ENCODE measurements around the gene PANX1.

Gene PANX1

GRCh38 chr11:94170953-94171352, 42.3 kb downstream of the PANX1 start:
- no peak overlapping the region for H3K4me3 ChIP-seq (ENCODE audit: low read depth, low read length)
- DNase-seq (ENCODE audit: low read depth, low spot score): no peak
- TF ChIP-seq CTCF (IDR thresholded peaks at IDR 0.05; ENCODE audit: insufficient read depth, low read length, missing control alignments): no peak
- CTCF ChIA-PET: interaction anchor here (0.7 to 6.7 kb wide), 25 partner anchors 9 to 432 kb away, joined by 3 to 88 read pairs (median 4); no protein-coding TSS in a partner anchor
- POLR2A ChIA-PET: no interaction called here

- CTCF ChIA-PET: interaction anchor here (0.7 to 6.7 kb wide), 34 partner anchors 10 to 431 kb away, joined by 3 to 88 read pairs (median 4); no protein-coding TSS in a partner anchor
- H3K4me3 ChIP-seq (ENCODE audit: low read depth, low read length): no peak overlapping the region
- no peak for DNase-seq (ENCODE audit: low read depth, low spot score)
- POLR2A ChIA-PET: no interaction called here
- TF ChIP-seq CTCF (IDR thresholded peaks at IDR 0.05; ENCODE audit: insufficient read depth, low read length, missing control alignments): peak; percentile 81
Observed at GRCh38 chr11:94171693-94172440, 43.2 kb downstream of the PANX1 start.

GRCh38 chr11:94175535-94175934, 46.9 kb downstream of the PANX1 start:
- no peak for TF ChIP-seq CTCF (IDR thresholded peaks at IDR 0.05; ENCODE audit: insufficient read depth, low read length, missing control alignments)
- ChIA-PET POLR2A (interaction anchor here (0.7 to 1.8 kb wide), 5 partner anchors 10 to 280 kb away, joined by 4 to 8 read pairs (median 4); partner anchors contain the start of gene PANX1), CTCF (interaction anchor here (0.6 to 6.7 kb wide), 9 partner anchors 8 to 348 kb away, joined by 3 to 88 read pairs (median 5); partner anchors contain the start of gene PANX1)
- peak; percentile 83 for DNase-seq (ENCODE audit: low read depth, low spot score)
- H3K4me3 ChIP-seq (ENCODE audit: low read depth, low read length): no peak overlapping the region

GRCh38 chr11:94178331-94178730, 49.7 kb downstream of the PANX1 start:
- DNase-seq (ENCODE audit: low read depth, low spot score): no peak
- ChIA-PET POLR2A (no interaction called here), CTCF (interaction anchor here (1.0 to 1.3 kb wide), 2 partner anchors 47 to 241 kb away, joined by 3 read pairs; no protein-coding TSS in a partner anchor)
- no peak for TF ChIP-seq CTCF (IDR thresholded peaks at IDR 0.05; ENCODE audit: insufficient read depth, low read length, missing control alignments)
- H3K4me3 ChIP-seq (ENCODE audit: low read depth, low read length): no peak overlapping the region

GRCh38 chr11:94179696-94180095, 51.1 kb downstream of the PANX1 start:
- ChIA-PET POLR2A (no interaction called here), CTCF (no interaction called here)
- H3K4me3 ChIP-seq (ENCODE audit: low read depth, low read length): no peak overlapping the region
- no peak for TF ChIP-seq CTCF (IDR thresholded peaks at IDR 0.05; ENCODE audit: insufficient read depth, low read length, missing control alignments)
- no peak for DNase-seq (ENCODE audit: low read depth, low spot score)

GRCh38 chr11:94181526-94181925, 52.9 kb downstream of the PANX1 start:
- ChIA-PET POLR2A (no interaction called here), CTCF (interaction anchor here (1.0 to 7.3 kb wide), 6 partner anchors 8 to 321 kb away, joined by 3 to 141 read pairs (median 56); no protein-coding TSS in a partner anchor)
- no peak for DNase-seq (ENCODE audit: low read depth, low spot score)
- TF ChIP-seq CTCF (IDR thresholded peaks at IDR 0.05; ENCODE audit: insufficient read depth, low read length, missing control alignments): no peak
- H3K4me3 ChIP-seq (ENCODE audit: low read depth, low read length): no peak overlapping the region
